Panc1 (cell line): Measurements from ENCODE around the gene IMPG2.

Source experiments
- POLR2AphosphoS5 ChIP-seq: IDR thresholded peaks from 2 replicates; pipeline ENCODE4 v1.6.1; 2012; ENCODE audit warnings: mild to moderate bottlenecking, low read depth, low read length, moderate library complexity
- SIN3A ChIP-seq: IDR thresholded peaks from 2 replicates; pipeline ENCODE4 v1.6.1; 2012; ENCODE audit warnings: low read depth, mild to moderate bottlenecking, low read length, moderate library complexity, borderline replicate concordance; ENCODE audit not compliant: insufficient read depth
- TCF7L2 ChIP-seq: IDR thresholded peaks from 2 replicates; pipeline ENCODE4 v1.6.1; 2011; ENCODE audit warnings: mild to moderate bottlenecking, low read depth, low read length, inconsistent platforms
- TF ChIP-seq, protein P1 (sequence below): fragments of 450-650 bp; IDR thresholded peaks from 2 replicates; pipeline ENCODE4 v1.5.1; 2017; ENCODE audit warnings: mild to moderate bottlenecking
- TF ChIP-seq, protein P2 (sequence below), 2 experiments: IDR thresholded peaks; 2 replicates each; pipeline ENCODE4 v1.6.1; 2011 to 2012; ENCODE audit warnings: low read depth in 2 of 2, control low read depth in 1 of 2, low read length in 1 of 2, mild to moderate bottlenecking in 1 of 2, moderate library complexity in 1 of 2; ENCODE audit not compliant: insufficient read depth in 1 of 2

DNA sequence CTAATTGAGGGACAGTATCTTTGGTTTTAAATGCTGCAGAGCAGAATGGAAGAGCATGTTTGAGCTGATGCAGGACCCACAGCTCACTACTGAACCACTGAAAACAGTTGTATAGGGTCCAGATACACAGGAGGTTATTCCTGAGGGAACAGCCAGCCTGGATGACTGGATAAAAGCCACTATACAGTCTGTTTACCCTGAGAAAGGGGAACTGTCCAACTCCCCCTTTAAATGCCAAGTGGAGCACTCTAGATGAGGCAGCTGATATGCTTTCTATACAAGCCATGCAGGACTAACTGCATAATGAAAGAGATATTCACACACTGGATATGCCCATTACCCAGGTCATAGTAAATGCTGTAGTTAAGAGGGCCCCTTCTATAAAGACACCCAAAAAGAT is 138.6 kb downstream of the IMPG2 start:
- TF ChIP-seq, protein P1, sequence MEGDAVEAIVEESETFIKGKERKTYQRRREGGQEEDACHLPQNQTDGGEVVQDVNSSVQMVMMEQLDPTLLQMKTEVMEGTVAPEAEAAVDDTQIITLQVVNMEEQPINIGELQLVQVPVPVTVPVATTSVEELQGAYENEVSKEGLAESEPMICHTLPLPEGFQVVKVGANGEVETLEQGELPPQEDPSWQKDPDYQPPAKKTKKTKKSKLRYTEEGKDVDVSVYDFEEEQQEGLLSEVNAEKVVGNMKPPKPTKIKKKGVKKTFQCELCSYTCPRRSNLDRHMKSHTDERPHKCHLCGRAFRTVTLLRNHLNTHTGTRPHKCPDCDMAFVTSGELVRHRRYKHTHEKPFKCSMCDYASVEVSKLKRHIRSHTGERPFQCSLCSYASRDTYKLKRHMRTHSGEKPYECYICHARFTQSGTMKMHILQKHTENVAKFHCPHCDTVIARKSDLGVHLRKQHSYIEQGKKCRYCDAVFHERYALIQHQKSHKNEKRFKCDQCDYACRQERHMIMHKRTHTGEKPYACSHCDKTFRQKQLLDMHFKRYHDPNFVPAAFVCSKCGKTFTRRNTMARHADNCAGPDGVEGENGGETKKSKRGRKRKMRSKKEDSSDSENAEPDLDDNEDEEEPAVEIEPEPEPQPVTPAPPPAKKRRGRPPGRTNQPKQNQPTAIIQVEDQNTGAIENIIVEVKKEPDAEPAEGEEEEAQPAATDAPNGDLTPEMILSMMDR = no peak
- TF ChIP-seq POLR2AphosphoS5 (no peak), SIN3A (no peak), TCF7L2 (no peak)
- TF ChIP-seq, protein P2, sequence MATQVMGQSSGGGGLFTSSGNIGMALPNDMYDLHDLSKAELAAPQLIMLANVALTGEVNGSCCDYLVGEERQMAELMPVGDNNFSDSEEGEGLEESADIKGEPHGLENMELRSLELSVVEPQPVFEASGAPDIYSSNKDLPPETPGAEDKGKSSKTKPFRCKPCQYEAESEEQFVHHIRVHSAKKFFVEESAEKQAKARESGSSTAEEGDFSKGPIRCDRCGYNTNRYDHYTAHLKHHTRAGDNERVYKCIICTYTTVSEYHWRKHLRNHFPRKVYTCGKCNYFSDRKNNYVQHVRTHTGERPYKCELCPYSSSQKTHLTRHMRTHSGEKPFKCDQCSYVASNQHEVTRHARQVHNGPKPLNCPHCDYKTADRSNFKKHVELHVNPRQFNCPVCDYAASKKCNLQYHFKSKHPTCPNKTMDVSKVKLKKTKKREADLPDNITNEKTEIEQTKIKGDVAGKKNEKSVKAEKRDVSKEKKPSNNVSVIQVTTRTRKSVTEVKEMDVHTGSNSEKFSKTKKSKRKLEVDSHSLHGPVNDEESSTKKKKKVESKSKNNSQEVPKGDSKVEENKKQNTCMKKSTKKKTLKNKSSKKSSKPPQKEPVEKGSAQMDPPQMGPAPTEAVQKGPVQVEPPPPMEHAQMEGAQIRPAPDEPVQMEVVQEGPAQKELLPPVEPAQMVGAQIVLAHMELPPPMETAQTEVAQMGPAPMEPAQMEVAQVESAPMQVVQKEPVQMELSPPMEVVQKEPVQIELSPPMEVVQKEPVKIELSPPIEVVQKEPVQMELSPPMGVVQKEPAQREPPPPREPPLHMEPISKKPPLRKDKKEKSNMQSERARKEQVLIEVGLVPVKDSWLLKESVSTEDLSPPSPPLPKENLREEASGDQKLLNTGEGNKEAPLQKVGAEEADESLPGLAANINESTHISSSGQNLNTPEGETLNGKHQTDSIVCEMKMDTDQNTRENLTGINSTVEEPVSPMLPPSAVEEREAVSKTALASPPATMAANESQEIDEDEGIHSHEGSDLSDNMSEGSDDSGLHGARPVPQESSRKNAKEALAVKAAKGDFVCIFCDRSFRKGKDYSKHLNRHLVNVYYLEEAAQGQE (IDR thresholded peaks at IDR 0.05; ENCODE audit: insufficient read depth in 1 of 2, low read depth in 2 of 2, low read length in 1 of 2) = no peak
